AG04449 (cell line): ENCODE data around the gene SOX18.
A peak's percentile ranks its signal among the peaks of the same experiment; 100 is the strongest.

Experiments
- CTCF ChIA-PET: fragments of 350-600 bp; formaldehyde crosslinking; extraction: SDS; loops from one replicate; lab custom pipeline; 2021; ENCODE audit warnings: antibody characterized with exemption; lab: Yijun Ruan, JAX
- POLR2A ChIA-PET: fragments of 400-600, 350-600 bp; formaldehyde crosslinking; extraction: SDS; loops from one replicate; lab custom pipeline; 2020; ENCODE audit warnings: antibody characterized with exemption, inconsistent platforms; lab: Yijun Ruan, JAX
- DNase-seq: peaks from one replicate; pipeline ENCODE4 v3.0.0-alpha.2; 2010; ENCODE audit warnings: low read depth, low spot score
- H3K4me3 ChIP-seq: 2 replicates; pipeline ENCODE4 v1.5.1; 2011; ENCODE audit warnings: low read depth, mild to moderate bottlenecking, control low read depth, low read length
- TF ChIP-seq, protein P1 (sequence below): IDR thresholded peaks from one replicate; pipeline ENCODE4 v1.5.1; 2011; ENCODE audit warnings: mild to moderate bottlenecking, moderate library complexity, low read length, control low read depth, inconsistent platforms; ENCODE audit not compliant: insufficient read depth; ENCODE audit errors: missing control alignments

SOX18 gene

GRCh38 chr20:64081624-64081964 lies 32.2 kb upstream of the SOX18 start:
- TF ChIP-seq, protein P1, sequence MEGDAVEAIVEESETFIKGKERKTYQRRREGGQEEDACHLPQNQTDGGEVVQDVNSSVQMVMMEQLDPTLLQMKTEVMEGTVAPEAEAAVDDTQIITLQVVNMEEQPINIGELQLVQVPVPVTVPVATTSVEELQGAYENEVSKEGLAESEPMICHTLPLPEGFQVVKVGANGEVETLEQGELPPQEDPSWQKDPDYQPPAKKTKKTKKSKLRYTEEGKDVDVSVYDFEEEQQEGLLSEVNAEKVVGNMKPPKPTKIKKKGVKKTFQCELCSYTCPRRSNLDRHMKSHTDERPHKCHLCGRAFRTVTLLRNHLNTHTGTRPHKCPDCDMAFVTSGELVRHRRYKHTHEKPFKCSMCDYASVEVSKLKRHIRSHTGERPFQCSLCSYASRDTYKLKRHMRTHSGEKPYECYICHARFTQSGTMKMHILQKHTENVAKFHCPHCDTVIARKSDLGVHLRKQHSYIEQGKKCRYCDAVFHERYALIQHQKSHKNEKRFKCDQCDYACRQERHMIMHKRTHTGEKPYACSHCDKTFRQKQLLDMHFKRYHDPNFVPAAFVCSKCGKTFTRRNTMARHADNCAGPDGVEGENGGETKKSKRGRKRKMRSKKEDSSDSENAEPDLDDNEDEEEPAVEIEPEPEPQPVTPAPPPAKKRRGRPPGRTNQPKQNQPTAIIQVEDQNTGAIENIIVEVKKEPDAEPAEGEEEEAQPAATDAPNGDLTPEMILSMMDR = no peak
- POLR2A ChIA-PET = no interaction called here
- DNase-seq = no peak
- CTCF ChIA-PET = interaction anchor here (0.7 to 8.7 kb wide), 4 partner anchors 9 to 40 kb away, joined by 3 to 51 read pairs (median 3); no protein-coding TSS in a partner anchor
- H3K4me3 ChIP-seq = no peak overlapping the region

DNA sequence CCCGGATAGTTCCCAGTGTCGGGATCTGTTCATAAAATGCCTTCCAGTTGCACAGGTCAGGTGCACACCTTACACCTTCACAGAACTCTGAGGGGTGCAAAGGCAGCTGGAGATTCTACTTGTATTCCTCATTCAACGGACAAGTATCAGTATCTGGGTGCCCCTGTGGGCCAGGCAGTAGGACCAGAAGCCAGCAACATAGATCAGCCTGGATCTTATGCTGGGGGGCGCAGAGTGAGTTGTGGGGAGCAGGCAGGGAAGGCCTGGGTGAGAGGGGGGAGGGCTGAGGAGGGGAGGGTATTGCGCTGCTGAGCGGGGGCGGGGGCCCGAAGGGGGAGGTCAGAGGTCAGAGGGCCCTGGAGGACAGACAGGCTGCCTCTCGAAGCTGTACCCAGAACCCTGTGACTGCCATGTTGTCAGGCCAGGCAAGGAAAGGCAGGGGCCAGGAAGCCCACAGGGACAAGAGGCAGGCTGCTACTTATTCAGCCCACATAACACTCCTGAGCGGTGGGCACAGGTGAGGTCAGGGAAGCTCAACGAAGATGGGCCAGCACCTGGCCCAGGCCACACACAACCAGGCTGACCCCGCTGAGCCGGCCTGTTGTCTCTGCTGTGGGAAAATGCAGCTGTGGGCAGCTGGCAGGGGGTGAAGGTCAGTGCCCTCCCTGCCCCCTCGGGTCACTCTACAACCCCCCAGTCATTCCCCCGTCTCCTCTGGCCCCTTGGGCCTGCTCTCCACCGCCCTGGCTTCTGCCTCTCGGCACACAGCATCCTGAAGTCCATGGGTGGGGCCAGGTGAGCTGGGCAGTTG lies 31.6 kb upstream of the SOX18 start:
- ChIA-PET CTCF (interaction anchor here (0.6 to 8.7 kb wide), 6 partner anchors 9 to 241 kb away, joined by 3 to 51 read pairs (median 3); no protein-coding TSS in a partner anchor), POLR2A (no interaction called here)
- no peak for DNase-seq
- TF ChIP-seq, protein P1 = no peak
- H3K4me3 ChIP-seq = no peak overlapping the region

- CTCF ChIA-PET = interaction anchor here (0.6 to 8.7 kb wide), 6 partner anchors 11 to 240 kb away, joined by 3 to 51 read pairs (median 4); no protein-coding TSS in a partner anchor
- POLR2A ChIA-PET = interaction anchor here (1.2 to 2.3 kb wide), 2 partner anchors 11 to 14 kb away, joined by 3 to 7 read pairs; no protein-coding TSS in a partner anchor
- no peak for DNase-seq
- peak within 1 kb of the TSS; percentile 67 for H3K4me3 ChIP-seq
- TF ChIP-seq, protein P1 = no peak
Observed at GRCh38 chr20:64080013-64080812, 30.8 kb upstream of the SOX18 start, which contains the start of gene OPRL1. Gene OPRL1, plus strand, starts transcription at chr20:64080082. Its CDS starts 12,639 bp downstream, at chr20:64092721.

GRCh38 chr20:64079273-64080012 lies 30.0 kb upstream of the SOX18 start, which contains the start of gene RGS19:
Gene RGS19, minus strand, starts transcription at chr20:64079518. Its CDS starts 2,632 bp downstream, at chr20:64076886.
- DNase-seq = no peak
- ChIA-PET POLR2A (interaction anchor here (1.2 to 2.3 kb wide), 2 partner anchors 10 to 14 kb away, joined by 3 to 7 read pairs; no protein-coding TSS in a partner anchor), CTCF (interaction anchor here (0.7 to 8.7 kb wide), 6 partner anchors 9 to 42 kb away, joined by 3 to 51 read pairs (median 4); no protein-coding TSS in a partner anchor)
- TF ChIP-seq, protein P1 = no peak
- peak within 1 kb of the TSS; percentile 67 for H3K4me3 ChIP-seq

DNA sequence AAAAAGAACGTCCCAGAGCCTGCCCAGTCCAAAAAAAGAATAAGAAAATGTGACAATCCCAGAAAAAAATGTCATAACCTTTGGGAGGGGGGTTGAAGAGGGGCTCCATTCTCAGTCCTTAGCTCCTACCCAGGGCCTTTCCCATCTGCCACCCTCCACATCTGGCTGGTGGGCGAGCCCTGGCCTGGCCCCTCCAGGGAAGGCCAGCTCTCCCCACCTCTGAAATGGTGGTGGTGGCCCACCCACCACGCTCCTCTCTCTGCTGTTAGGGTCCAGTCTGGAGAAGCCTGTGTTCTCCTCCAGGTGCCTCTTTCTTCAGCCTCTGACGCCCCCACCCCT lies 29.5 kb upstream of the SOX18 start:
- CTCF ChIA-PET = interaction anchor here (0.7 to 8.7 kb wide), 5 partner anchors 9 to 42 kb away, joined by 3 to 51 read pairs (median 5); no protein-coding TSS in a partner anchor
- TF ChIP-seq, protein P1 = no peak
- POLR2A ChIA-PET = interaction anchor here (1.2 to 2.3 kb wide), 2 partner anchors 10 to 13 kb away, joined by 3 to 7 read pairs; no protein-coding TSS in a partner anchor
- no peak for DNase-seq
- H3K4me3 ChIP-seq = peak overlapping the region; percentile 67
